ENCODE measurements around the gene NXPH2.
"Not testable (repeated sequence)": the region's sequence is repeated elsewhere in the genome, so short reads cannot be mapped to it uniquely, and the experiment has no call there.

Gene NXPH2

DNA sequence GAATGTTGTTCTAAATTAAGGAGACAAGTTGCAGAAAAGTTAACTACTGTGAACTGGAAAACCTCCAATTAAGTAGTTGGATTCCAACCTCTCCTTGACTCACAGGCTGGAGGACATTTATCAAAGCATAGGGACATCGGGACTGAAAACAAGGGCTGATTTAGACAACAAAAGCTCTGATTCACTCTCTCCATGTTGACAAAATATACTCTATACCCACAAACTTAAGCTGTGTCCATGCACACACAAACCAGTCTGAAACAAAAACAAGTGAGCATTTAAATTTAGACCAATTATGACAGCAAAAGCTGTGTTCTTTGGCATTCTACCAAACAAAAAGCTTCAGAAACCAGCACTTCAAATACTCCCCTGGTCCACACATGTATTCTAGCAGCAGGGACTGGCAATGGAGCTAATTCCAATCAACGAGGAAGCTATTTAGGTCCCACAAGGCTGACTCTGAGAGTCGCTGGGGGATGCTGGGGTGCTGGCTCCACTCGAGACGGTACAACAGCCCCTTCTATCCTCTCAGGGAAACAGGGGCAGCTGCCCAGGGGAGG lies 71.4 kb downstream of the NXPH2 start:
- no peak for DNase-seq

GRCh38 chr2:138707392-138708074 lies 72.7 kb downstream of the NXPH2 start:
- no peak for DNase-seq

DNA sequence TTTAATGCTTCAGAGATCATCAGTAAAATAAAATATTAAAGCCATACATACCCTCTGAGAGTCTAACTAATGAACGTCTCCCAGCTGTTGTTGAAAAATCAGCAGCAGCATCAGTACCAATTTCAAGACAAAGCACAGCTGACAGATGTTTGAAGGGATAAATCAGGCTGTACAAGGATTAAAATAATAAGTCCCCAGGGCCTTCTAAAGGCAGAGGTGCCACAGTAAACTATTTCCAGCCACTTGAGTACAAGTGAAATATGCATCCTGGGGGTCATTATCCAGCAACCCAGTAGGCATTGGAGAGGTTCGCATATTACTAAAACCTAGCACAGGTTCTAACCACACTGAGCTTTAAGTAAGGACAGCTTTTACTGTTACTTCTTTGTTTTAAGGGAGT lies 76.9 kb downstream of the NXPH2 start:
- no peak for DNase-seq

GRCh38 chr2:138700716-138701115 lies 79.5 kb downstream of the NXPH2 start:
- no peak for DNase-seq

DNA sequence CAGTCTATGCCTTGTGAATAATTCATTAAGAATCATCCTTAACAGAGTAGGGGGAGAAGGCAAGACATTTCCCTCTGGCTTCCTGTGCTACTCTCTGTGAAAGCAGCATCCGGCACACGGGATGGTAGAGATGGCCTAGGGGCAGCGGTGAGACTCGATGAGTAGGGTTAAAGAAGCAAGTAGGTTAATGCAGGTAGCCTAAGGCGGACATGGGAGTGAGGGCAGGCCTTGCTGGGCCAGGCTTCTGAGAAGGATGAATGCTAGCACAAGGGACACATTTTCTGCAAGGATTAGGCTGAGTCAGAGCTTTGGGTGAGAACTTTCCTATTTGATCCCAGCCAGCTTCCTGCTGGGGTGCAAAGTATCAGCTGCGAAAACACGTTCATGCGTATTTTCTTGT lies 80.8 kb downstream of the NXPH2 start:
- DNase-seq: no peak

- DNase-seq: no peak
These were observed 81.8 kb downstream of the NXPH2 start for GRCh38 chr2:138698428-138698827.

GRCh38 chr2:138691667-138692066 lies 88.5 kb downstream of the NXPH2 start:
- no peak for DNase-seq

DNA sequence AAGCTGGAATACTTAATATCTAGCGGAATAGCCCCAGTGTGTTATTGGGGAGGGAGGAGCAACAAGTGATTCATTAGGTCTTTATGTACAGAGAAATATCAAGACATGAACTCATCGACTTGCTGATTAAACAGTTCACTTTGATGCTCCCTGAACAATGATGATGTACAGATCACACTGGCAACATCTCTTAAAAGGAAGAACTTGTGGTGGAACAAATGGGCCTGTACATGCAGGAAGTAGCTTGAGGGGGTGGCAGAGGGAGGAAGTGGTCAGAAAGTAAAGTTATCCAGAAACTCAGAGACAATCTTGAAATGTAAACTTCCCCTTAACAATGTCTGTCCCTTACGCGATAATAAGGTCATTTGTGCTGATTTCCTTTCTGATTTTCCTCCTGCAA lies 90.5 kb downstream of the NXPH2 start:
- no peak for DNase-seq

- DNase-seq: no peak
These were observed 98.0 kb downstream of the NXPH2 start for GRCh38 chr2:138682163-138682562.

GRCh38 chr2:138677221-138677620 lies 103.0 kb downstream of the NXPH2 start:
- DNase-seq: no peak

- DNase-seq: no peak
These were observed 103.6 kb downstream of the NXPH2 start for GRCh38 chr2:138676619-138677021.

- DNase-seq: no peak
These were observed 108.6 kb downstream of the NXPH2 start for GRCh38 chr2:138671566-138671965.

GRCh38 chr2:138670734-138671133 lies 109.5 kb downstream of the NXPH2 start:
- DNase-seq: no peak

GRCh38 chr2:138665937-138666336 lies 114.3 kb downstream of the NXPH2 start:
- no peak for DNase-seq

GRCh38 chr2:138658187-138658894 lies 121.8 kb downstream of the NXPH2 start:
- DNase-seq: no peak

GRCh38 chr2:138654146-138654545 lies 126.0 kb downstream of the NXPH2 start:
- DNase-seq: no peak

DNA sequence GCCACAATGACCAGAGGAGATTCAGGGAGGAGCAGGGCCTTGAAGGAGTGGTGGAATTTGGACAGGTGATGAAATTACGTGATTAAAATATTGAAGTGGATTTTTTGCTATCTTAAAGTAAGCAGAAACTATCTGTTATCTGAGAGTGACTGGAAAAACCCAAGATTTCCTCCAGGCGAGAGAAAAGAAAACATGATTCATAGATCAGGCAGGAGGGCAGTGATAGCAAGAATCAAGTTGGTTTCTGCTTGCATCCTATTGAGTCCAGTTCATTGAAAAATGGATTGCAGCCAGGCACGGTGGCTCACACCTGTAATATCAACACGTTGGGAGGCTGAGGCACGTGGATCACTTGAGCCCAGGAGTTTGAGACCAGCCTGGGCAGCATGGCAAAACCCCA lies 127.8 kb downstream of the NXPH2 start:
- no peak for DNase-seq

- no peak for DNase-seq
These were observed 130.6 kb downstream of the NXPH2 start for GRCh38 chr2:138649571-138649970.

- no peak for DNase-seq
These were observed 131.6 kb downstream of the NXPH2 start for GRCh38 chr2:138648606-138649005.

- not testable (repeated sequence) for DNase-seq
These were observed 135.4 kb downstream of the NXPH2 start for GRCh38 chr2:138644776-138645175.

GRCh38 chr2:138640921-138641676 lies 139.1 kb downstream of the NXPH2 start:
- DNase-seq: no peak

DNA sequence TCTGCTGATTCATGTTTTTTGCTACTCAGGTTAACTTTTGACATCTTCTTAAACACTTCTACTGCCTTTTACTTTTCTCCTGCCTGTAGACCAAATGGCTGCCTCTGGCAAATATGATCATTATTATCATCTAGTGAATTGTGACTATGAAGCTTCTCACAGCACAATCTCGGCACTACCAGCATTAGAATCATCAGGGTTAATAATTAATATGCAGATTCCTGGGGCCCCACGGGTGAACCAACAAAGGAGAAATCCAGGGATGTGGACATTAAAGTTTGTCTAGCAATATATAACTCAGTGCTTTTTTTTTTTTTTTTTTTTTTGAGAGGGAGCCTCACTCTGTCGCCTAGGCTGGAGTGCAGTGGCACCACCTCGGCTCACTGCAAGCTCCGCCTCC lies 142.5 kb downstream of the NXPH2 start:
- DNase-seq: no peak

DNA sequence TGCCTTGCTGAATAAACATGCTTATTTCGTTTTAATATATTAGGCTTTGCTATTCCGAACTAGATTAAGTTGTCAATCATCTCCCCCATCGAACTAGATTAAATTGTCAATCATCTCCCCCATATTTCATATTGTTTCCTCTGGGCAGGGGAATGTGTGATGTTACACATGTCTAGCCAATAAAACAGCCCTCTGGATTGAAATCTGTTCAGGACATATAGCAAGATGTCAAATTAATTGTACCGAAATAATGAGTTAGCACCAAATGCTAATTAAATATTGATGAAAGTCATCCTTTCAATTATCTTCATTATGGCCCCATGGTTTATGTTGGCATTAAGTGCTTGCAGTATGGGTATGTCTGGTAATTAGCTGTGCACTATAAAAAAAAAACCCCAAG lies 143.1 kb downstream of the NXPH2 start:
- no peak for DNase-seq

DNA sequence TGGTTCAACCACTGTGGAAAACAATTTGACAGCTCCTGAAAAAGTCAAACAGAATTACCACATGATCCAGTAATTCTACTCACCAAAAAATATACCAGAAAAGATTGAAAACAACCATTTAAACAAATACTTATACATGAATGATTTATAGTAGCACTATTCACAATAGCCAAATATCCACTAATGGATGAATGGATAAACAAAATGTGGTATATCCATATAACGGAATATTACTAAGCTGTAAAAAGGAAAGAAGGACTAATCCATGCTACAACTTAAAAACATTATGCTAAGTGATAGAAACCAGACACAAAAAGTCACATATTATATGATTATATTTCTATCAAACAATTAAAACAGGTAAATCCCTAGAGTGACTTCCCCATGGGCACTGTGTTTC lies 147.1 kb downstream of the NXPH2 start:
- DNase-seq: no peak

Data from NCI-H187 (cell line).